Neural cell (in vitro differentiated cells): ENCODE data around the gene PXDN. TPM values are rescaled to one million over a fixed set of nuclear protein-coding genes. Genes with fewer than 3 reads are reported as not detected.

Experiments
- H2AFZ ChIP-seq: fragments of 200-600, 300-800 bp; sonication (generic), shearing (Covaris generic); 2 replicates; pipeline ENCODE4 v1.6.0; 2014; ENCODE audit warnings: low read depth, mild to moderate bottlenecking, antibody characterized with exemption, low read length, moderate library complexity
- H3F3A ChIP-seq: fragments of 200-600 bp; shearing (Covaris generic); 2 replicates; pipeline ENCODE4 v1.6.1; 2016; ENCODE audit warnings: mild to moderate bottlenecking, moderate library complexity, mixed read lengths, antibody characterized with exemption, low read length; ENCODE audit not compliant: insufficient read depth, poor library complexity, severe bottlenecking
- H3K27ac ChIP-seq: fragments of 200-600, 300-800 bp; sonication (generic), shearing (Covaris generic); 2 replicates; pipeline ENCODE4 v1.5.1; 2014; ENCODE audit warnings: mild to moderate bottlenecking, low read length, moderate library complexity
- H3K27me3 ChIP-seq: fragments of 300-800, 200-600 bp; sonication (generic), shearing (Covaris generic); 2 replicates; pipeline ENCODE4 v1.6.0; 2014; ENCODE audit warnings: mild to moderate bottlenecking, low read depth, low read length, moderate library complexity; ENCODE audit not compliant: insufficient read depth
- H3K36me3 ChIP-seq: fragments of 300-800, 200-600 bp; sonication (generic), shearing (Covaris generic); 2 replicates; pipeline ENCODE4 v1.5.1; 2014; ENCODE audit warnings: mild to moderate bottlenecking, antibody characterized with exemption, low read length, moderate library complexity; ENCODE audit not compliant: insufficient read depth
- H3K4me2 ChIP-seq: fragments of 300-800, 200-600 bp; sonication (generic), shearing (Covaris generic); 2 replicates; pipeline ENCODE4 v1.6.0; 2014; ENCODE audit warnings: mild to moderate bottlenecking, low read length
- H3K4me3 ChIP-seq: fragments of 300-800, 200-600 bp; sonication (generic), shearing (Covaris generic); 2 replicates; pipeline ENCODE4 v1.5.1; 2014; ENCODE audit warnings: mild to moderate bottlenecking, low read length, moderate library complexity
- H3K79me2 ChIP-seq: fragments of 200-600 bp; shearing (Covaris generic); replicated peaks from 2 replicates; pipeline ENCODE4 v1.6.0; 2014; ENCODE audit warnings: mild to moderate bottlenecking, low read length, moderate library complexity; ENCODE audit not compliant: insufficient read depth
- H3K9ac ChIP-seq: fragments of 300-800, 200-600 bp; sonication (generic), shearing (Covaris generic); 2 replicates; pipeline ENCODE4 v1.6.1; 2016; ENCODE audit warnings: mild to moderate bottlenecking, low read length, mixed read lengths
- H3K9me2 ChIP-seq: fragments of 200-600 bp; shearing (Covaris generic); 2 replicates; pipeline ENCODE4 v1.6.1; 2016; ENCODE audit warnings: mild to moderate bottlenecking, low read length, mixed read lengths; ENCODE audit not compliant: insufficient read depth
- H3K9me3 ChIP-seq: fragments of 200-600, 300-800 bp; sonication (generic), shearing (Covaris generic); 2 replicates; pipeline ENCODE4 v1.6.1; 2016; ENCODE audit warnings: mild to moderate bottlenecking, mixed run types, low read length, moderate library complexity, mixed read lengths
- H4K20me1 ChIP-seq: fragments of 200-600 bp; shearing (Covaris generic); 2 replicates; pipeline ENCODE4 v1.6.1; 2016; ENCODE audit warnings: mild to moderate bottlenecking, mixed run types; ENCODE audit not compliant: insufficient read depth
- CTCF ChIP-seq: fragments of 450-650 bp; IDR thresholded peaks from 2 replicates; pipeline ENCODE4 v1.5.1; 2014; ENCODE audit warnings: antibody characterized with exemption, mild to moderate bottlenecking, moderate library complexity; ENCODE audit not compliant: poor library complexity, severe bottlenecking
- EP300 ChIP-seq: fragments of 450-650 bp; conservative IDR thresholded peaks from 2 replicates; pipeline ENCODE4 v1.6.1; 2014; ENCODE audit warnings: antibody characterized with exemption, mild to moderate bottlenecking, moderate library complexity; ENCODE audit not compliant: poor library complexity, severe bottlenecking
- EZH2 ChIP-seq: fragments of 200-600, 300-800 bp; shearing (Covaris generic), sonication (generic); IDR thresholded peaks from 2 replicates; pipeline ENCODE4 v1.6.1; 2014; ENCODE audit warnings: antibody characterized with exemption, low read length, borderline replicate concordance, mild to moderate bottlenecking; ENCODE audit not compliant: insufficient read depth, poor library complexity, severe bottlenecking
- MXI1 ChIP-seq: fragments of 450-650 bp; conservative IDR thresholded peaks from 2 replicates; pipeline ENCODE4 v1.6.1; 2014; ENCODE audit warnings: antibody characterized with exemption, mild to moderate bottlenecking; ENCODE audit not compliant: poor library complexity, severe bottlenecking
- POLR2AphosphoS5 ChIP-seq: IDR thresholded peaks from 2 replicates; pipeline ENCODE4 v1.6.1; 2012
- RAD21 ChIP-seq: fragments of 450-650 bp; conservative IDR thresholded peaks from 2 replicates; pipeline ENCODE4 v1.6.1; 2014; ENCODE audit warnings: antibody characterized with exemption, mild to moderate bottlenecking, moderate library complexity
- REST ChIP-seq: IDR thresholded peaks from 2 replicates; pipeline ENCODE4 v1.6.1; 2012; ENCODE audit warnings: borderline replicate concordance
- SMC3 ChIP-seq: fragments of 450-650 bp; conservative IDR thresholded peaks from 2 replicates; pipeline ENCODE4 v1.6.1; 2014; ENCODE audit warnings: antibody characterized with exemption, mild to moderate bottlenecking, moderate library complexity; ENCODE audit not compliant: poor library complexity
- TAF1 ChIP-seq: IDR thresholded peaks from 2 replicates; pipeline ENCODE4 v1.6.1; 2012; ENCODE audit warnings: low read depth
- polyA plus RNA-seq: library from polyadenylated mRNA; depleted of rRNA; stranded (reverse); fragments of >200 nt; gene quantifications from 2 replicates; pipeline ENCODE4 v1.2.3, GENCODE V29; 2014

The PXDN gene
- polyA plus RNA-seq, 1 donor from 2014 or later, result 181 TPM

GRCh38 chr2:1771626-1772280, 27.4 kb upstream of the PXDN start:
- H3K27me3 ChIP-seq, result no peaks in the 10 kb centered on the region
- H3K4me3 ChIP-seq, result no peak overlapping the region
- H3K9me3 ChIP-seq, result no peaks in the 10 kb centered on the region
- no peaks in the 10 kb centered on the region for H3K9me2 ChIP-seq
- no peak overlapping the region for H2AFZ ChIP-seq
- TF ChIP-seq REST, result no peak
- no peak for TF ChIP-seq CTCF
- TF ChIP-seq RAD21, result no peak
- TF ChIP-seq TAF1, result no peak
- no peak for TF ChIP-seq MXI1
- TF ChIP-seq POLR2AphosphoS5, result no peak
- TF ChIP-seq SMC3, result no peak
- no peak for TF ChIP-seq EP300
- TF ChIP-seq EZH2, result no peak
- H3K9ac ChIP-seq, result no peak overlapping the region
- H3K27ac ChIP-seq, result no peak overlapping the region
- no peaks in the 10 kb centered on the region for H3K36me3 ChIP-seq
- no peak overlapping the region for H3K4me2 ChIP-seq
- H4K20me1 ChIP-seq, result no peaks in the 10 kb centered on the region
- no peaks in the 10 kb centered on the region for H3K79me2 ChIP-seq
- H3F3A ChIP-seq, result no peaks in the 10 kb centered on the region

DNA sequence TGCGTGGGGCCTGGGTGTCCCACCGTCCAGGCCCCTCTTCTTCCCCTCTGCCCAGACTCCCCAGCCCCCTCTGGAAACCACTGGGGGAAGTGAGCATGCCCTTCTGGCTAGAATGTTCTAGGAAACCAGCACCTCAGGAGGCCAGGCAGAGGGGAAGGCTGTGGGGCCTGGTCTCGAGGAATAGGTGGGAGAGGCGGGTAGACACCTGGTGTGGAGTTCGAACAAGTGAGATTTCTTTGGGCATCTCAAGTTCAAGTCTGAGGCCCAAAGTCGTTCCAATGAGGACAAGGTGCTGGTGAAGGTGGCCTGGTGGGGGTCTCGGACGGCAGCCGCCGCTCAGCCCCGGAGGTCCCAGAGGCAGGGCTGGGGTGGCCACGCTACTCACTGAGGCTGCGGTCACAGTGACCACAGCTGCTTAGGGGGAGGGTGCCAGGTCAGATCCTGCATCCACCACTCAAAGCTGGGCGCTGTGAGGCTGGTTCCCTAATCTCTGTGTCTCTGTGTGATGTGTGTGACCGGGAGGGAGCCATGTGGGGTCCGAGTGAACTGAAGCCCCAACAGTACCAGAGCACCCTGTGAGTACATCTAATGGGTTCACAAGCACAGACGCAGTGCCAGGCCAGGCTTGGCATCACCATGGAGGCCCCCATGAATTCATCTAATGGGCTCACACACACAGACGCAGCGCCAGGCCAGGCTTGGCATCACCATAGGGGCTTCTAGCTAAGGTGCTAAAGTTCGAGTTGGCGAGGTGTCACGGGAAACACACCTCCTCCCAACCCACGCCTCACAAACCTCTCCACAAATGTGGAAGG, 26.5 kb upstream of the PXDN start:
- no peaks in the 10 kb centered on the region for H3F3A ChIP-seq
- TF ChIP-seq CTCF (no peak), POLR2AphosphoS5 (no peak), SMC3 (no peak), TAF1 (no peak), RAD21 (no peak), MXI1 (no peak), EP300 (no peak)
- no peak overlapping the region for H3K9ac ChIP-seq
- H4K20me1 ChIP-seq, result no peaks in the 10 kb centered on the region
- no peak overlapping the region for H3K4me2 ChIP-seq
- H3K27me3 ChIP-seq, result no peaks in the 10 kb centered on the region
- H3K36me3 ChIP-seq, result no peaks in the 10 kb centered on the region
- no peaks in the 10 kb centered on the region for H3K79me2 ChIP-seq
- no peak overlapping the region for H3K4me3 ChIP-seq
- no peak overlapping the region for H3K27ac ChIP-seq
- H3K9me3 ChIP-seq, result no peaks in the 10 kb centered on the region
- no peak overlapping the region for H2AFZ ChIP-seq
- no peaks in the 10 kb centered on the region for H3K9me2 ChIP-seq
